Vagina (tissue), 2 donors: ENCODE measurements around the gene WWOX. TPM values are rescaled to one million over a fixed set of nuclear protein-coding genes. Genes with fewer than 3 reads are reported as not detected.

Experiments
- DNase-seq, 2 donors: peaks; one replicate each; pipeline ENCODE4 v3.0.0-alpha.2; 2017; ENCODE audit errors: extremely low spot score in 2 of 2
- H3K27ac ChIP-seq: fragments of 200-600 bp; sonication (generic); one replicate; pipeline ENCODE4 v1.5.1; 2019
- H3K27me3 ChIP-seq: fragments of 200-600 bp; sonication (generic); one replicate; pipeline ENCODE4 v1.5.1; 2019
- H3K36me3 ChIP-seq, 2 donors: fragments of 200-600 bp; sonication (generic); one replicate each; pipeline ENCODE4 v1.5.1; 2017 to 2019
- H3K4me1 ChIP-seq: fragments of 200-600 bp; sonication (generic); one replicate; pipeline ENCODE4 v1.5.1; 2019
- H3K4me3 ChIP-seq, 2 donors: fragments of 200-600 bp; sonication (generic); 1 replicate in 1 of 2; 2 replicates in 1 of 2; pipeline ENCODE4 v1.5.1; 2016 to 2019
- H3K9me3 ChIP-seq: fragments of 200-600 bp; sonication (generic); one replicate; pipeline ENCODE4 v1.5.1; 2019
- CTCF ChIP-seq, 3 experiments: fragments of 450-650 bp in 2 of 3; fragments of 200-600 bp in 1 of 3; sonication (generic) in 1 of 3; IDR thresholded peaks; one replicate each; pipeline ENCODE4 v1.5.1; 2017 to 2019; ENCODE audit warnings: antibody characterized with exemption in 3 of 3, mild to moderate bottlenecking in 2 of 3, moderate library complexity in 2 of 3
- POLR2A ChIP-seq, 2 donors: fragments of 450-650 bp; IDR thresholded peaks; one replicate each; pipeline ENCODE4 v1.6.1; 2017; ENCODE audit warnings: antibody characterized with exemption in 2 of 2, mild to moderate bottlenecking in 2 of 2, moderate library complexity in 2 of 2
- POLR2AphosphoS5 ChIP-seq, 2 donors: sonication (generic); formaldehyde crosslinking; IDR thresholded peaks; one replicate each; pipeline ENCODE4 v1.9.0; 2017; ENCODE audit warnings: antibody characterized with exemption in 2 of 2, mild to moderate bottlenecking in 2 of 2, low read depth in 1 of 2; ENCODE audit not compliant: insufficient read depth in 1 of 2
- intact Hi-C: fragments of 100-400 bp; cut with DNase I; formaldehyde crosslinking; loops from one replicate; pipeline ENCODE4 v1.15.1; 2023
- total RNA-seq: library from RNA; depleted of rRNA; stranded (reverse); fragments of >200 nt; gene quantifications from one replicate; pipeline ENCODE4 v1.2.3, GENCODE V29; 2016

The WWOX gene
- total RNA-seq, 1 donor from 2014 or later, result 33.1 TPM

- TF ChIP-seq POLR2AphosphoS5 (IDR thresholded peaks at IDR 0.05; ENCODE audit: insufficient read depth in 1 of 2, low read depth in 1 of 2) (no peak), CTCF (IDR thresholded peaks at IDR 0.05) (no peak), POLR2A (IDR thresholded peaks at IDR 0.05) (no peak)
- intact Hi-C loops, result no loop called here
- peaks cover 3% of the 10 kb centered on the region for H3K9me3 ChIP-seq
- H3K27me3 ChIP-seq, result no peaks in the 10 kb centered on the region
- no peak overlapping the region for H3K27ac ChIP-seq
- H3K4me1 ChIP-seq, result no peaks in the 10 kb centered on the region
- no peak overlapping the region for H3K4me3 ChIP-seq
- DNase-seq, result no peak
- no peaks in the 10 kb centered on the region for H3K36me3 ChIP-seq
Measured at GRCh38 chr16:78659668-78660217, 560.3 kb downstream of the WWOX start.

DNA sequence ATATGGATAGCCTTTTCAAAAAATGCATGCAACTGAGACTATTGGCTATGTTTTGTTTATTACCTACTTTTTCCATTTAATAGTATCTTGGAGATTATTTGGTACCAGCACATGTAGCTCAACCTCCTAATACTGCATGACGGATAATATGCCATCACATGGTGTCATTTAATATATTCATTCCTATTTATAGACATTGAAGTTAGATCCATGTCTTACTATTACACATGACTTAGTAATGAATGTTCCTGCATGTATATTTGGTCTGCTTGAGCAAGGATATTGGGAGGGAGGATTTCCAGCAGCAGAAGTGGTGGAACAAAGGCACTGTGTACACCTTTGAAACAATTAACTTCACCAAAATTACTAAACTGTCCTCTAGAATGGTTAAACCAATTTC lies 561.3 kb downstream of the WWOX start:
- TF ChIP-seq CTCF (IDR thresholded peaks at IDR 0.05) (no peak), POLR2A (IDR thresholded peaks at IDR 0.05) (no peak), POLR2AphosphoS5 (IDR thresholded peaks at IDR 0.05; ENCODE audit: insufficient read depth in 1 of 2, low read depth in 1 of 2) (no peak)
- Histone ChIP-seq H3K27ac (no peak overlapping the region), H3K27me3 (no peaks in the 10 kb centered on the region), H3K9me3 (peaks cover 3% of the 10 kb centered on the region), H3K4me1 (no peaks in the 10 kb centered on the region), H3K36me3 (no peaks in the 10 kb centered on the region), H3K4me3 (no peak overlapping the region)
- no peak for DNase-seq
- intact Hi-C loops, result no loop called here

DNA sequence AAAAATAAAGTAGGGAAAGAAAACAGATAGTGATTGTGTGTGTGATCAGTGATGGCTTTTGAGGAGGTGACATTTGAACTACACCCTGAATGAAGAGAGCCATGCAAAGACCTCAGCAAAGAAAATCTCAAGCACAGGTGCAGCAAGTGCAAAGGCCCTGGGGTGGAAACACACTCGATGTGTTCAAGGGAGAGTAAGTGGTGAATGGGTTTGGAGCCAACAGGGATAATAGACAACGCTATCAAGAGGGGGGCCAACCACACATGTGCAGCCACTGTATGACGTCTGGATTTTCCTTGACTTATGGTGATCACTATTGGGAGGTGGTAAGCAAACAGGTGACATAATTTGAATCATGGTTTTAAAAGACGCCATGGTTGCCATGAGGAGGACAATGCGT lies 564.2 kb downstream of the WWOX start:
- H3K27me3 ChIP-seq, result no peaks in the 10 kb centered on the region
- no peak overlapping the region for H3K4me3 ChIP-seq
- no peak overlapping the region for H3K27ac ChIP-seq
- no peaks in the 10 kb centered on the region for H3K36me3 ChIP-seq
- TF ChIP-seq CTCF (IDR thresholded peaks at IDR 0.05), result no peak
- TF ChIP-seq POLR2AphosphoS5 (IDR thresholded peaks at IDR 0.05; ENCODE audit: insufficient read depth in 1 of 2, low read depth in 1 of 2), result no peak
- no peak for TF ChIP-seq POLR2A (IDR thresholded peaks at IDR 0.05)
- DNase-seq, result no peak
- intact Hi-C loops, result no loop called here
- H3K4me1 ChIP-seq, result no peaks in the 10 kb centered on the region
- H3K9me3 ChIP-seq, result peaks cover 3% of the 10 kb centered on the region

GRCh38 chr16:78664811-78665772 lies 565.6 kb downstream of the WWOX start:
- no peak for DNase-seq
- intact Hi-C loops, result no loop called here
- TF ChIP-seq POLR2A (IDR thresholded peaks at IDR 0.05) (no peak), CTCF (IDR thresholded peaks at IDR 0.05) (no peak), POLR2AphosphoS5 (IDR thresholded peaks at IDR 0.05; ENCODE audit: insufficient read depth in 1 of 2, low read depth in 1 of 2) (no peak)
- Histone ChIP-seq H3K36me3 (no peaks in the 10 kb centered on the region), H3K4me3 (no peak overlapping the region), H3K4me1 (peaks cover 7% of the 10 kb centered on the region), H3K27ac (no peak overlapping the region), H3K27me3 (no peaks in the 10 kb centered on the region), H3K9me3 (peaks cover 1% of the 10 kb centered on the region)

DNA sequence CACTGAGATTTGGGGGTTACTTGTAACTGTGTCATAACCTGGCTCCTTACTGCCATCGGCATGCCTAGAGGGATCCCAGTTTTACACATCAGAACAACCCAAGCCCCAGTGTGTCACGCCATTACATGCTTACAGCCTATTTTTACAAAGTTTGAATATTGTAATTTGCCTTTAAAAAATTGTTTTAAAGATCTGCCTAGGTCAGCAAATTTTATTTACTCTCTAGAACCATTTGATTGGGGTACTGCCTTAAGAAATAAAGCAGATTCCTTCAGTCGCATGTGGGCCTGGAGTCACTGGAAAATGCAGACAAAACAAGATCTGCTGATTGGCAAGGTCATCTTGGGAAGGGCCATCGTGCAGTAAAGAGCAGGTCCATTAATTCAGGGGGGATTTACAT lies 566.9 kb downstream of the WWOX start:
- no peak for DNase-seq

More for the DNA sequence above, 566.9 kb downstream of the WWOX start:
- Histone ChIP-seq H3K27me3 (no peaks in the 10 kb centered on the region), H3K4me3 (no peak overlapping the region), H3K27ac (no peak overlapping the region), H3K36me3 (no peaks in the 10 kb centered on the region), H3K4me1 (peaks cover 17% of the 10 kb centered on the region), H3K9me3 (no peaks in the 10 kb centered on the region)
- TF ChIP-seq CTCF (IDR thresholded peaks at IDR 0.05) (no peak), POLR2A (IDR thresholded peaks at IDR 0.05) (no peak), POLR2AphosphoS5 (IDR thresholded peaks at IDR 0.05; ENCODE audit: insufficient read depth in 1 of 2, low read depth in 1 of 2) (no peak)
- intact Hi-C loops, result no loop called here
